OCI-LY1 (cell line): Measurements from ENCODE around the gene SOX2.
A peak's percentile ranks its signal among the peaks of the same experiment; 100 is the strongest.

Experiments used
- H2AFZ ChIP-seq: fragments of 200-600 bp; sonication (generic), shearing (Covaris generic); 2 replicates; pipeline ENCODE4 v1.6.0; 2014; ENCODE audit warnings: antibody characterized with exemption, mild to moderate bottlenecking, low read length
- H3F3A ChIP-seq: fragments of 200-600 bp; sonication (generic), shearing (Covaris generic); 2 replicates; pipeline ENCODE4 v1.6.0; 2014; ENCODE audit warnings: mild to moderate bottlenecking, antibody characterized with exemption, low read length, moderate library complexity; ENCODE audit not compliant: insufficient read depth
- H3K27ac ChIP-seq: fragments of 200-600 bp; sonication (generic); 2 replicates; pipeline ENCODE4 v1.5.1; 2014; ENCODE audit warnings: low read length, mixed run types, mild to moderate bottlenecking, low read depth; ENCODE audit not compliant: poor library complexity, severe bottlenecking
- H3K27me3 ChIP-seq: fragments of 200-600 bp; sonication (generic); 2 replicates; pipeline ENCODE4 v1.6.0; 2014; ENCODE audit warnings: antibody characterized with exemption, mild to moderate bottlenecking, low read length, moderate library complexity; ENCODE audit not compliant: insufficient read depth
- H3K36me3 ChIP-seq: fragments of 200-600 bp; sonication (generic); 2 replicates; pipeline ENCODE4 v1.6.1; 2014; ENCODE audit warnings: mild to moderate bottlenecking, antibody characterized with exemption, low read length, moderate library complexity, mixed read lengths; ENCODE audit not compliant: insufficient read depth
- H3K4me1 ChIP-seq: fragments of 200-600 bp; sonication (generic); 2 replicates; pipeline ENCODE4 v1.5.1; 2014; ENCODE audit warnings: mild to moderate bottlenecking, low read length, moderate library complexity; ENCODE audit not compliant: insufficient read depth, severe bottlenecking
- H3K4me2 ChIP-seq: fragments of 200-600 bp; sonication (generic), shearing (Covaris generic); 2 replicates; pipeline ENCODE4 v1.6.1; 2014; ENCODE audit warnings: low read length
- H3K4me3 ChIP-seq: fragments of 200-600 bp; sonication (generic); 2 replicates; pipeline ENCODE4 v1.5.1; 2014; ENCODE audit warnings: low read length, low read depth, mild to moderate bottlenecking, mixed read lengths; ENCODE audit not compliant: poor library complexity, severe bottlenecking
- H3K79me2 ChIP-seq: fragments of 200-600 bp; shearing (Covaris generic); 2 replicates; pipeline ENCODE4 v1.6.1; 2016; ENCODE audit warnings: mixed run types, low read length, mixed read lengths; ENCODE audit not compliant: insufficient read depth
- H3K9ac ChIP-seq: fragments of 200-600 bp; sonication (generic), shearing (Covaris generic); 2 replicates; pipeline ENCODE4 v1.6.1; 2014; ENCODE audit warnings: mild to moderate bottlenecking, low read length, mixed read lengths
- H3K9me2 ChIP-seq: fragments of 200-600 bp; sonication (generic), shearing (Covaris generic); 2 replicates; pipeline ENCODE4 v1.6.1; 2014; ENCODE audit warnings: low read depth, mild to moderate bottlenecking, low read length, mixed read lengths
- H3K9me3 ChIP-seq: fragments of 200-600 bp; shearing (Covaris generic); 2 replicates; pipeline ENCODE4 v1.6.1; 2014; ENCODE audit warnings: low read length, mixed read lengths
- H4K20me1 ChIP-seq: fragments of 200-600 bp; sonication (generic), shearing (Covaris generic); 2 replicates; pipeline ENCODE4 v1.6.0; 2016; ENCODE audit warnings: mild to moderate bottlenecking, low read length; ENCODE audit not compliant: insufficient read depth
- CTCF ChIP-seq: fragments of 200-600 bp; sonication (generic), shearing (Covaris generic); IDR thresholded peaks from 2 replicates; pipeline ENCODE4 v1.5.1; 2017; ENCODE audit warnings: mild to moderate bottlenecking, antibody characterized with exemption, low read length, moderate library complexity, mixed read lengths
- EZH2 ChIP-seq: fragments of 200-600 bp; sonication (generic), shearing (Covaris generic); IDR thresholded peaks from 2 replicates; pipeline ENCODE4 v1.8.0; 2017; ENCODE audit warnings: borderline replicate concordance, mixed run types, mild to moderate bottlenecking, antibody characterized with exemption, low read length, moderate library complexity, mixed read lengths

Gene SOX2

GRCh38 chr3:181705086-181705480 is 6.6 kb upstream of the SOX2 start:
- H3K4me3 ChIP-seq = no peak overlapping the region
- TF ChIP-seq EZH2 (no peak), CTCF (no peak)
- no peaks in the 10 kb centered on the region for H3K9me3 ChIP-seq
- H3F3A ChIP-seq = no peaks in the 10 kb centered on the region
- H3K4me1 ChIP-seq = peaks cover 81% of the 10 kb centered on the region
- no peaks in the 10 kb centered on the region; the same call in 1 of the 2 replicates for H3K36me3 ChIP-seq
- H3K9me2 ChIP-seq = no peaks in the 10 kb centered on the region
- H3K79me2 ChIP-seq = no peaks in the 10 kb centered on the region
- H4K20me1 ChIP-seq = no peaks in the 10 kb centered on the region
- H3K27me3 ChIP-seq = no peaks in the 10 kb centered on the region
- H3K4me2 ChIP-seq = no peak overlapping the region
- H3K9ac ChIP-seq = no peak overlapping the region
- H3K27ac ChIP-seq = no peak overlapping the region
- no peak overlapping the region for H2AFZ ChIP-seq

GRCh38 chr3:181707980-181708379 is 3.7 kb upstream of the SOX2 start:
- Histone ChIP-seq H3K4me2 (peak overlapping the region; percentile 10; the same call in 1 of the 2 replicates), H2AFZ (no peak overlapping the region), H4K20me1 (no peaks in the 10 kb centered on the region), H3K9me3 (no peaks in the 10 kb centered on the region), H3K27me3 (no peaks in the 10 kb centered on the region), H3K27ac (peak overlapping the region; percentile 18), H3K9ac (peak overlapping the region; percentile 1; the same call in 1 of the 2 replicates), H3K79me2 (no peaks in the 10 kb centered on the region), H3K36me3 (peaks cover 7% of the 10 kb centered on the region; the same call in 1 of the 2 replicates), H3F3A (no peaks in the 10 kb centered on the region), H3K4me1 (peaks cover 75% of the 10 kb centered on the region), H3K9me2 (no peaks in the 10 kb centered on the region), H3K4me3 (no peak overlapping the region)
- no peak for TF ChIP-seq EZH2
- no peak for TF ChIP-seq CTCF

GRCh38 chr3:181709537-181710279 is 2.0 kb upstream of the SOX2 start:
- H3K4me2 ChIP-seq = peak overlapping the region; percentile 69
- peaks cover 9% of the 10 kb centered on the region for H3K79me2 ChIP-seq
- H3K9me3 ChIP-seq = no peaks in the 10 kb centered on the region
- H2AFZ ChIP-seq = peak overlapping the region; percentile 11; the same call in 1 of the 2 replicates
- H3K9ac ChIP-seq = peak overlapping the region; percentile 41; the same call in 1 of the 2 replicates
- H3K27me3 ChIP-seq = no peaks in the 10 kb centered on the region
- H3K9me2 ChIP-seq = no peaks in the 10 kb centered on the region
- peaks cover 85% of the 10 kb centered on the region for H3K4me1 ChIP-seq
- H3F3A ChIP-seq = no peaks in the 10 kb centered on the region
- no peaks in the 10 kb centered on the region for H4K20me1 ChIP-seq
- peaks cover 9% of the 10 kb centered on the region; the same call in 1 of the 2 replicates for H3K36me3 ChIP-seq
- H3K4me3 ChIP-seq = peak overlapping the region; percentile 40
- peak overlapping the region; percentile 66 for H3K27ac ChIP-seq
- TF ChIP-seq CTCF (peak; percentile 91), EZH2 (no peak)
